SK-N-SH (cell line): Measurements from ENCODE around the gene RBM33.

Experiments
- CTCF ChIP-seq: fragments of 200-600 bp; sonication (generic); IDR thresholded peaks from 2 replicates; pipeline ENCODE4 v1.6.1; 2017; ENCODE audit warnings: antibody characterized with exemption, mild to moderate bottlenecking, moderate library complexity
- ELF1 ChIP-seq: IDR thresholded peaks from 2 replicates; pipeline ENCODE4 v1.4.0; 2012
- FOSL2 ChIP-seq: IDR thresholded peaks from 2 replicates; pipeline ENCODE4 v1.4.0; 2012; ENCODE audit warnings: low read depth, mild to moderate bottlenecking, moderate library complexity, borderline replicate concordance
- FOXJ3 ChIP-seq: sonication (generic); formaldehyde crosslinking; IDR thresholded peaks from 2 replicates; pipeline ENCODE4 v1.5.1; 2020; ENCODE audit warnings: mild to moderate bottlenecking, missing genetic modification reagents
- GATA2 ChIP-seq: sonication (generic); formaldehyde crosslinking; IDR thresholded peaks from 2 replicates; pipeline ENCODE4 v1.5.0; 2020; ENCODE audit warnings: mild to moderate bottlenecking, missing genetic modification reagents
- MAX ChIP-seq: IDR thresholded peaks from 2 replicates; pipeline ENCODE4 v1.4.0; 2012; ENCODE audit warnings: low read depth
- NFIC ChIP-seq: IDR thresholded peaks from 2 replicates; pipeline ENCODE4 v1.4.0; 2012; ENCODE audit warnings: borderline replicate concordance
- RAD21 ChIP-seq: IDR thresholded peaks from 2 replicates; pipeline ENCODE4 v1.6.1; 2012; ENCODE audit warnings: mild to moderate bottlenecking, low read length
- REST ChIP-seq: IDR thresholded peaks from 2 replicates; pipeline ENCODE4 v1.6.1; 2012; ENCODE audit warnings: mild to moderate bottlenecking, low read depth, low read length, moderate library complexity
- RFX5 ChIP-seq: IDR thresholded peaks from 2 replicates; pipeline ENCODE4 v1.6.1; 2012; ENCODE audit warnings: mild to moderate bottlenecking, improper control_type of control experiment, low read length
- TAF1 ChIP-seq: IDR thresholded peaks from 2 replicates; pipeline ENCODE4 v1.6.1; 2012; ENCODE audit warnings: low read depth, mild to moderate bottlenecking, low read length, moderate library complexity, borderline replicate concordance
- YY1 ChIP-seq: IDR thresholded peaks from 2 replicates; pipeline ENCODE4 v1.4.0; 2012; ENCODE audit warnings: low read depth, mild to moderate bottlenecking
- TF ChIP-seq, protein P1 (sequence below): fragments of 150-350 bp; IDR thresholded peaks from 2 replicates; pipeline ENCODE4 v1.6.1; 2017; ENCODE audit warnings: antibody characterized with exemption, low read length, low read depth, borderline replicate concordance

DNA sequence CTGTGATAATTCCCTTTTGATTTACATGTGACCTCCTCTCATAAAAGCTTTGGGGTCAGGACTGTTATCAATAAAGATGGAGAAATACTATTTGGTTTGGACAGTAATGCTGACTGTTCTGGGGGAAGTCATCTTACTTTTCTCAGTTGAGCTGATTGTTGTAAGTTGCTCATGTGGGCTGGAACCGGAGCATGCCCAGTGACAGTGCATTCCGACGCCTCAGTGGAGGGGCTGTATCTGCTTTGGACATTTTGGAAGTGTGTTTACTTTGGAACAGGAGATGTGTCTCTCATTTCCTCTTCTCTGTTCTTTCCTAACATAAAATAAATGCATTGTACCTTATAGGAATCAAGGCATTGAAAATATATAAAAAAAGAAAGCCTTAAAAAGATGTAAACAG lies 30.1 kb downstream of the RBM33 start:
- TF ChIP-seq CTCF (no peak), NFIC (no peak), ELF1 (no peak), FOXJ3 (CRISPR knock-in tag) (no peak), RAD21 (no peak), FOSL2 (no peak), YY1 (no peak), RFX5 (no peak), MAX (no peak), REST (no peak), TAF1 (no peak), GATA2 (CRISPR knock-in tag) (no peak)
- TF ChIP-seq, protein P1, sequence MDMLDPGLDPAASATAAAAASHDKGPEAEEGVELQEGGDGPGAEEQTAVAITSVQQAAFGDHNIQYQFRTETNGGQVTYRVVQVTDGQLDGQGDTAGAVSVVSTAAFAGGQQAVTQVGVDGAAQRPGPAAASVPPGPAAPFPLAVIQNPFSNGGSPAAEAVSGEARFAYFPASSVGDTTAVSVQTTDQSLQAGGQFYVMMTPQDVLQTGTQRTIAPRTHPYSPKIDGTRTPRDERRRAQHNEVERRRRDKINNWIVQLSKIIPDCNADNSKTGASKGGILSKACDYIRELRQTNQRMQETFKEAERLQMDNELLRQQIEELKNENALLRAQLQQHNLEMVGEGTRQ, result no peak
